Panc1 (cell line): ENCODE measurements around the gene FAR2. TPM values are rescaled to one million over a fixed set of nuclear protein-coding genes. Genes with fewer than 3 reads are reported as not detected.
"Not testable (repeated sequence)": the region's sequence is repeated elsewhere in the genome, so short reads cannot be mapped to it uniquely, and the experiment has no call there.

ENCODE experiments used
- ATAC-seq: fragments of 200-7000 bp; cut with Tn5 transposase; 2 replicates; pipeline ENCODE4 v1.9.1; 2020; ENCODE audit warnings: mild to moderate bottlenecking, moderate library complexity
- BruUV-seq: library from RNA; stranded (reverse); fragments of 400-500 nt; replicated peaks from 2 replicates; lab custom pipeline; 2021; lab: Mats Ljungman, UMichigan
- CTCF ChIA-PET: fragments of 300-600 bp; sonication (Branson Sonifier 250); formaldehyde crosslinking; loops from one replicate; lab custom pipeline; 2022; ENCODE audit warnings: antibody characterized with exemption; lab: Charles Lee
- POLR2A ChIA-PET: fragments of 300-600 bp; sonication (Branson Sonifier 250); formaldehyde crosslinking; loops from one replicate; lab custom pipeline; 2022; ENCODE audit warnings: antibody characterized with exemption; lab: Charles Lee
- DNase-seq: peaks from one replicate; pipeline ENCODE4 v3.0.0-alpha.2; 2010; ENCODE audit warnings: low read depth, low spot score
- H3K27ac ChIP-seq: 2 replicates; pipeline ENCODE4 v1.5.1; 2011; ENCODE audit warnings: mild to moderate bottlenecking, low read length, inconsistent platforms
- H3K27me3 ChIP-seq: fragments of 200-500 bp; sonication (Bioruptor generic); 2 replicates; pipeline ENCODE4 v1.6.0; 2014; ENCODE audit warnings: low read length, inconsistent platforms; ENCODE audit not compliant: control insufficient read depth, insufficient read depth
- H3K36me3 ChIP-seq: fragments of 200-500 bp; sonication (Bioruptor generic); 2 replicates; pipeline ENCODE4 v1.5.1; 2014; ENCODE audit warnings: inconsistent platforms, mild to moderate bottlenecking, low read length, moderate library complexity; ENCODE audit not compliant: control insufficient read depth, insufficient read depth
- H3K4me1 ChIP-seq: 2 replicates; pipeline ENCODE4 v1.5.1; 2011; ENCODE audit warnings: inconsistent platforms, mild to moderate bottlenecking, low read length, moderate library complexity; ENCODE audit not compliant: control insufficient read depth, insufficient read depth
- H3K4me3 ChIP-seq, 2 experiments: 2 replicates each; pipeline ENCODE4 v1.5.1; 2011 to 2012; ENCODE audit warnings: low read depth in 2 of 2, low read length in 2 of 2, mild to moderate bottlenecking in 2 of 2, inconsistent platforms in 1 of 2, moderate library complexity in 1 of 2
- H3K9me3 ChIP-seq: fragments of 200-500 bp; sonication (Bioruptor generic); 2 replicates; pipeline ENCODE4 v1.5.1; 2014; ENCODE audit warnings: low read depth, mild to moderate bottlenecking, inconsistent platforms, low read length, moderate library complexity; ENCODE audit not compliant: control insufficient read depth, insufficient read depth
- CTCF ChIP-seq: fragments of 450-650 bp; IDR thresholded peaks from 2 replicates; pipeline ENCODE4 v1.5.1; 2017; ENCODE audit warnings: mild to moderate bottlenecking
- POLR2AphosphoS5 ChIP-seq: IDR thresholded peaks from 2 replicates; pipeline ENCODE4 v1.6.1; 2012; ENCODE audit warnings: mild to moderate bottlenecking, low read depth, low read length, moderate library complexity
- SIN3A ChIP-seq: IDR thresholded peaks from 2 replicates; pipeline ENCODE4 v1.6.1; 2012; ENCODE audit warnings: low read depth, mild to moderate bottlenecking, low read length, moderate library complexity, borderline replicate concordance; ENCODE audit not compliant: insufficient read depth
- TCF7L2 ChIP-seq: IDR thresholded peaks from 2 replicates; pipeline ENCODE4 v1.6.1; 2011; ENCODE audit warnings: mild to moderate bottlenecking, low read depth, low read length, inconsistent platforms
- in situ Hi-C: cut with HindIII; loops from 2 replicates; pipeline ENCODE4 v1.10.0; 2016; ENCODE audit warnings: low sequenced_read_pairs, low pct_unique_long_range_greater_than_20kb
- intact Hi-C: fragments of 100-400 bp; cut with micrococcal nuclease; formaldehyde crosslinking; loops from one replicate; pipeline ENCODE4 v1.10.0; 2022; ENCODE audit not compliant: unreplicated experiment
- total RNA-seq: library from RNA; stranded (reverse); gene quantifications from one replicate; pipeline ENCODE4 v1.2.1, GENCODE V29; 2021; ENCODE audit not compliant: unreplicated experiment
- TF ChIP-seq, protein P1 (sequence below), 2 experiments: IDR thresholded peaks; 2 replicates each; pipeline ENCODE4 v1.6.1; 2011 to 2012; ENCODE audit warnings: low read depth in 2 of 2, control low read depth in 1 of 2, low read length in 1 of 2, mild to moderate bottlenecking in 1 of 2, moderate library complexity in 1 of 2; ENCODE audit not compliant: insufficient read depth in 1 of 2

The FAR2 gene
- total RNA-seq, 1 experiment from 2014 or later = 6.2 TPM

GRCh38 chr12:29167988-29168387 is 18.9 kb downstream of the FAR2 start:
- TF ChIP-seq CTCF (no peak), SIN3A (no peak)
- Histone ChIP-seq H3K27me3 (no peaks in the 10 kb centered on the region), H3K4me3 (no peak overlapping the region), H3K9me3 (no peaks in the 10 kb centered on the region), H3K36me3 (no peaks in the 10 kb centered on the region), H3K4me1 (no peaks in the 10 kb centered on the region), H3K27ac (no peak overlapping the region)
- ATAC-seq (no peak), DNase-seq (no peak)
- intact Hi-C loops (no loop called here), in situ Hi-C loops (no loop called here)
- POLR2A ChIA-PET = no interaction called here
- CTCF ChIA-PET = no interaction called here
- BruUV-seq = no TSS peak

GRCh38 chr12:29169978-29170377 is 20.9 kb downstream of the FAR2 start:
- H3K9me3 ChIP-seq, BruUV-seq, DNase-seq, H3K4me3 ChIP-seq, POLR2A ChIA-PET, H3K36me3 ChIP-seq, H3K27ac ChIP-seq, ATAC-seq, CTCF ChIA-PET, in situ Hi-C loops, H3K27me3 ChIP-seq, H3K4me1 ChIP-seq, intact Hi-C loops: not testable (repeated sequence)

- DNase-seq, H3K27ac ChIP-seq, BruUV-seq, H3K27me3 ChIP-seq, CTCF ChIA-PET, H3K4me3 ChIP-seq, H3K9me3 ChIP-seq, in situ Hi-C loops, H3K4me1 ChIP-seq, H3K36me3 ChIP-seq, ATAC-seq, POLR2A ChIA-PET, intact Hi-C loops: not testable (repeated sequence)
These were observed 21.5 kb downstream of the FAR2 start for GRCh38 chr12:29170478-29171084.

DNA sequence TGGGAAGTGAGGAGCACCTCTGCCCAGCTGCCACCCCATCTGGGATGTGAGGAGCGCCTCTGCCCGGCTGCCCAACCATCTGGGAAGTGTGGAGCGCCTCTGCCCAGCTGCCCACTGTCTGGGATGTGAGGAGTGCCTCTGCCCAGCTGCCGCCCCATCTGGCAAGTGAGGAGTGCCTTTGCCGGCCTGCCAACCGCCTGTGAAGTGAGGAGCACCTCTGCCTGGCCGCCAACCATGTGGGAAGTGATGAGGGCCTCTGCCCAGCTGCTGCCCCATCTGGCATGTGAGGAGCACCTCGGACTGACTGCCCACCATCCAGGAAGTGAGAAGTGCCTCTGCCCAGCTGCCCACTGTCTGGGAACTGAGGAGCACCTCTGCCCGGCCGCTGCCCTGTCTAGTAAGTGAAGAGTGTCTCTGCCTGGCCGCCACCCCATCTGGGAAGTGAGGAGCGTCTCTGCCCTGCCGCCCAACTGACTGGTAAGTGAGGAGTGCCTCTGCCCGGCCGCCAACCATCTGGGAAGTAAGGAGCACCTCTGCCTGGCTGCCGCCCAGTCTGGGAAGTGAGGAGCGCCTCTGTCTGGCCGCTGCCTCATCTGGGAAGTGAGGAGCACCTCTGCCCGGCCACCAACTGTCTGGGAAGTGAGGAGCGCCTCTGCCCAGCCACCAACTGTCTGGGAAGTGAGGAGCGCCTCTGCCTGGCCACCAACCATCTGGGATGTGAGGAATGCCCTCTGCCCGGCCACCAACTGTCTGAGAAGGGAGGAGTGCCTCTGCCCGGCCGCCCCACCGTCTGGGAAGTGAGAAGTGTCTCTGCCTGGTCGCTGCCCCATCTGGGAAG is 22.6 kb downstream of the FAR2 start:
- TF ChIP-seq POLR2AphosphoS5 = no peak
- TF ChIP-seq, protein P1, sequence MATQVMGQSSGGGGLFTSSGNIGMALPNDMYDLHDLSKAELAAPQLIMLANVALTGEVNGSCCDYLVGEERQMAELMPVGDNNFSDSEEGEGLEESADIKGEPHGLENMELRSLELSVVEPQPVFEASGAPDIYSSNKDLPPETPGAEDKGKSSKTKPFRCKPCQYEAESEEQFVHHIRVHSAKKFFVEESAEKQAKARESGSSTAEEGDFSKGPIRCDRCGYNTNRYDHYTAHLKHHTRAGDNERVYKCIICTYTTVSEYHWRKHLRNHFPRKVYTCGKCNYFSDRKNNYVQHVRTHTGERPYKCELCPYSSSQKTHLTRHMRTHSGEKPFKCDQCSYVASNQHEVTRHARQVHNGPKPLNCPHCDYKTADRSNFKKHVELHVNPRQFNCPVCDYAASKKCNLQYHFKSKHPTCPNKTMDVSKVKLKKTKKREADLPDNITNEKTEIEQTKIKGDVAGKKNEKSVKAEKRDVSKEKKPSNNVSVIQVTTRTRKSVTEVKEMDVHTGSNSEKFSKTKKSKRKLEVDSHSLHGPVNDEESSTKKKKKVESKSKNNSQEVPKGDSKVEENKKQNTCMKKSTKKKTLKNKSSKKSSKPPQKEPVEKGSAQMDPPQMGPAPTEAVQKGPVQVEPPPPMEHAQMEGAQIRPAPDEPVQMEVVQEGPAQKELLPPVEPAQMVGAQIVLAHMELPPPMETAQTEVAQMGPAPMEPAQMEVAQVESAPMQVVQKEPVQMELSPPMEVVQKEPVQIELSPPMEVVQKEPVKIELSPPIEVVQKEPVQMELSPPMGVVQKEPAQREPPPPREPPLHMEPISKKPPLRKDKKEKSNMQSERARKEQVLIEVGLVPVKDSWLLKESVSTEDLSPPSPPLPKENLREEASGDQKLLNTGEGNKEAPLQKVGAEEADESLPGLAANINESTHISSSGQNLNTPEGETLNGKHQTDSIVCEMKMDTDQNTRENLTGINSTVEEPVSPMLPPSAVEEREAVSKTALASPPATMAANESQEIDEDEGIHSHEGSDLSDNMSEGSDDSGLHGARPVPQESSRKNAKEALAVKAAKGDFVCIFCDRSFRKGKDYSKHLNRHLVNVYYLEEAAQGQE (IDR thresholded peaks at IDR 0.05; ENCODE audit: insufficient read depth in 1 of 2, low read depth in 2 of 2, low read length in 1 of 2) = no peak
- no peak for TF ChIP-seq CTCF
- TF ChIP-seq SIN3A = no peak
- TF ChIP-seq TCF7L2 = no peak
- H3K36me3 ChIP-seq = no peaks in the 10 kb centered on the region
- no peaks in the 10 kb centered on the region for H3K27me3 ChIP-seq
- intact Hi-C loops (no loop called here), in situ Hi-C loops (no loop called here)
- ChIA-PET POLR2A (no interaction called here), CTCF (no interaction called here)
- DNase-seq = no peak
- H3K9me3 ChIP-seq = no peaks in the 10 kb centered on the region
- no TSS peak for BruUV-seq
- H3K27ac ChIP-seq = no peak overlapping the region
- H3K4me3 ChIP-seq = no peak overlapping the region
- no peaks in the 10 kb centered on the region for H3K4me1 ChIP-seq
- no peak for ATAC-seq
